ENCODE measurements around the gene CCDC171.

Gene CCDC171

GRCh38 chr9:16004613-16005012 is 451.8 kb downstream of the CCDC171 start:
- no peak for DNase-seq

- DNase-seq: no peak
Observed at GRCh38 chr9:16010221-16010620, 457.4 kb downstream of the CCDC171 start.

- no peak for DNase-seq
Observed at GRCh38 chr9:16012621-16013020, 459.8 kb downstream of the CCDC171 start.

GRCh38 chr9:16013366-16013765 is 460.5 kb downstream of the CCDC171 start:
- no peak for DNase-seq

- no peak for DNase-seq
Observed at GRCh38 chr9:16013826-16014225, 461.0 kb downstream of the CCDC171 start.

GRCh38 chr9:16022228-16022627 is 469.4 kb downstream of the CCDC171 start:
- DNase-seq: no peak

GRCh38 chr9:16023446-16023845 is 470.6 kb downstream of the CCDC171 start:
- no peak for DNase-seq

All from central memory CD4-positive, alpha-beta T cell (primary cell).